Skin epidermis (tissue), 12 donors: ENCODE data around the gene OR56A4.
"Not testable (repeated sequence)": the region's sequence is repeated elsewhere in the genome, so short reads cannot be mapped to it uniquely, and the experiment has no call there.

Source experiments
- H3K27ac ChIP-seq, 21 experiments: fragments of 200-600 bp; sonication (generic) in 11 of 21; one replicate each; pipeline ENCODE4 v1.5.0; 2020; ENCODE audit warnings: mild to moderate bottlenecking in 3 of 21, inconsistent platforms in 2 of 21, moderate library complexity in 2 of 21
- H3K4me3 ChIP-seq, 7 experiments: fragments of 200-600 bp; sonication (generic) in 2 of 7; one replicate each; pipeline ENCODE4 v1.5.0; 2020; ENCODE audit warnings: inconsistent platforms in 2 of 7, mild to moderate bottlenecking in 2 of 7, moderate library complexity in 1 of 7

OR56A4 gene

DNA sequence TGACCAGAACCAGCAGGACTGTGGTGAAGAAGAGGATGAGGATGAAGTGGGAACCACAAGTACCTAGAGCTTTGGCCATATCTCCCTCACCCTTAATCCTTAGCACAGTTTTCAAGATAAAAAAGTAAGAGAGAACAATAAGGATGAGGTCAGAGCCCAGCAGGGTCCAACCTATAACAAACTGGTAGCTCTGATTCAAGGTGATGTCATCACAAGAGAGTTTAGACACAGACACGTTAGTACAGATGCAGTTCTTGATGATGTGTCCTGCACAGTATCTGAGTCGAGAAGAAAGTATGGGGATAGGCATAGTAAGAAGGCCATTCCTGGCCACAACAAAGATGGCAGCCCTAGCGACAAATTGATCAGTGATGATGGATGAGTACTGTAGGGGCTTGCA is 39.0 kb downstream of the OR56A4 start:
- Histone ChIP-seq H3K4me3 (no peak overlapping the region), H3K27ac (no peak overlapping the region)

DNA sequence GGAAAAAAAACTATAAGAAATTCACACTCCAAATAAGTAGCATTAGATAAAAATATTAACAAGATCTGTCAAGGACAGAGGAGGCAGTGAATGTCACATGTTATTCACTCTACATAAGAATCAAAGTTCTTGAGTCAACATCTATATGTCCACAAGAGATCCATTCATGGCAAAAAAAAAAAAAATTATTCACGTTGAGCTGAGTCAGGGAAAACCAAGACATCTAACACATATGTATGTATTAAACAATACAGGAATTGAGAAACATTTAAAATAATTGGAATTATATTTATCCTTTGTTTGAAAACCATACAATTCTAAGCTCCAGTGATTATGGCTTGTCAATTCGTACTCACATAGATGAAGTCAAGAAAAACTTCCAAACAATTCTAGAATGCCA is 39.8 kb downstream of the OR56A4 start:
- Histone ChIP-seq H3K27ac (no peak overlapping the region), H3K4me3 (no peak overlapping the region)

DNA sequence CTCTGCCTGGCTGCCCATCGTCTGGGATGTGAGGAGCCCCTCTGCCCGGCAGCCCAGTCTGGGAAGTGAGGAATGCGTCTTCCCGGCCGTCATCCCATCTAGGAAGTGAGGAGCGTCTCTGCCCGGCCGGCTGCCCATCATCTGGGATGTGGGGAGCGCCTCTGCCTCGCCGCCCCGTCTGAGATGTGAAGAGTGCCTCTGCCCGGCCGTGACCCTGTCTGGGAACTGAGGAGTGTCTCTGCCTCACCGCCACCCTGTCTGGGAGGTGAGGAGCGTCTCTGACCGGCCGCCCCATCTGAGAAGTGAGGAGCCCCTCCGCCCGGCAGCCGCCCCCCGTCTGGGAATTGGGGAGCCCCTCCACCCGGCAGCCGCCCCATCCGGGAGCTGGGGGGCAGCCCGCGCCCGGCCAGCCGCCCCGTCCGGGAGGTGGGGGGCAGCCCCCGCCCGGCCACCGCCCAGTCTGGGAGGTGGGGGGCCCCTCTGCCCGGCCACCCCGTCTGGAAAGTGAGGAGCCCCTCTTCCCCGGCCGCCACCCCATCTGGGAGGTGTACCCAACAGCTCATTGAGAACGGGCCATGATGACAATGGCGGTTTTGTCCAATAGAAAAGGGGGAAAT is 45.9 kb downstream of the OR56A4 start:
- H3K4me3 ChIP-seq, H3K27ac ChIP-seq: not testable (repeated sequence)

DNA sequence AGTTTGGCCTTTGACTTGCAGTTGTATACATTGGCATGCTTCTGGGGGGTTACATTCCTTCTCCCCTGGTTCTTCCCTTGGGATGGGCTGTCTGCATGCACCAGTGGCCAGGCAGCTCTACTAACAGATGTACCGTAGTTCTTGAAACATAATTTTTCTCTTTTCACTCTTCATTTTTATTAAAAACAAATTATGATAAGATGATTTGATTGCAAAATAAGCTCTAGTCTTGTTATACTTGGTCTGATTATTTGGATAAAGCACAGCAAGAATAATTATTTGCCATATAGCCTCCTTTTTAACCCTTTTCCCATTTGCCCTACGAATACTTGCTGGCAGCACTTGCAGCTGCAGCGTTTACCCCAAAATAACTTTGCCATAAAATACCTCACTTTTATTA is 51.2 kb downstream of the OR56A4 start:
- no peak overlapping the region for H3K27ac ChIP-seq
- H3K4me3 ChIP-seq, result no peak overlapping the region
